ENCODE data around the gene IFNGR2.

DNA sequence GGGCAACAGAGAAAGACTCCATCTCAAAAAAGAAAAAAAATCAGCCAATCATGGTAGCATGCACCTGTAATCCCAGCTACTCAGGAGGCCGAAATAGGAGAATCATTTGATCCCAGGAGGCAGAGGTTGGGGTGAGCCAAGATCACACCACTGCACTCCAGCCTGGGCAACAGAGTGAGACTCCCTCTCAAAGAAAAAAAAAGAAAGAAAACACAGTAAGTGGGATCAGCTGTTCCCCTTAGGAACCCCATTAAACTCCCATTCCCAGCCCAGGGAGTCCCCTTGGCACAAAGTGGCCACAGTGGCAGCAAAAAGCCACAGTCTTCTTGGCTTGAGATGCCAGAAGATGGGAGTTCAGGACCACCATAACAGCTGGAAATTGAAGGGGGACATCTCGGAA is 67.5 kb downstream of the IFNGR2 start:
- TF ChIP-seq, protein P1, sequence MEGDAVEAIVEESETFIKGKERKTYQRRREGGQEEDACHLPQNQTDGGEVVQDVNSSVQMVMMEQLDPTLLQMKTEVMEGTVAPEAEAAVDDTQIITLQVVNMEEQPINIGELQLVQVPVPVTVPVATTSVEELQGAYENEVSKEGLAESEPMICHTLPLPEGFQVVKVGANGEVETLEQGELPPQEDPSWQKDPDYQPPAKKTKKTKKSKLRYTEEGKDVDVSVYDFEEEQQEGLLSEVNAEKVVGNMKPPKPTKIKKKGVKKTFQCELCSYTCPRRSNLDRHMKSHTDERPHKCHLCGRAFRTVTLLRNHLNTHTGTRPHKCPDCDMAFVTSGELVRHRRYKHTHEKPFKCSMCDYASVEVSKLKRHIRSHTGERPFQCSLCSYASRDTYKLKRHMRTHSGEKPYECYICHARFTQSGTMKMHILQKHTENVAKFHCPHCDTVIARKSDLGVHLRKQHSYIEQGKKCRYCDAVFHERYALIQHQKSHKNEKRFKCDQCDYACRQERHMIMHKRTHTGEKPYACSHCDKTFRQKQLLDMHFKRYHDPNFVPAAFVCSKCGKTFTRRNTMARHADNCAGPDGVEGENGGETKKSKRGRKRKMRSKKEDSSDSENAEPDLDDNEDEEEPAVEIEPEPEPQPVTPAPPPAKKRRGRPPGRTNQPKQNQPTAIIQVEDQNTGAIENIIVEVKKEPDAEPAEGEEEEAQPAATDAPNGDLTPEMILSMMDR (IDR thresholded peaks at IDR 0.05): no peak
- TF ChIP-seq, protein P2, sequence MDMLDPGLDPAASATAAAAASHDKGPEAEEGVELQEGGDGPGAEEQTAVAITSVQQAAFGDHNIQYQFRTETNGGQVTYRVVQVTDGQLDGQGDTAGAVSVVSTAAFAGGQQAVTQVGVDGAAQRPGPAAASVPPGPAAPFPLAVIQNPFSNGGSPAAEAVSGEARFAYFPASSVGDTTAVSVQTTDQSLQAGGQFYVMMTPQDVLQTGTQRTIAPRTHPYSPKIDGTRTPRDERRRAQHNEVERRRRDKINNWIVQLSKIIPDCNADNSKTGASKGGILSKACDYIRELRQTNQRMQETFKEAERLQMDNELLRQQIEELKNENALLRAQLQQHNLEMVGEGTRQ (IDR thresholded peaks at IDR 0.05): no peak
- TF ChIP-seq RAD21 (conservative IDR thresholded peaks at IDR 0.05 in 1 of 2, IDR thresholded peaks at IDR 0.05 in 1 of 2) (no peak), EP300 (IDR thresholded peaks at IDR 0.05) (no peak)
- TF ChIP-seq, protein P3, sequence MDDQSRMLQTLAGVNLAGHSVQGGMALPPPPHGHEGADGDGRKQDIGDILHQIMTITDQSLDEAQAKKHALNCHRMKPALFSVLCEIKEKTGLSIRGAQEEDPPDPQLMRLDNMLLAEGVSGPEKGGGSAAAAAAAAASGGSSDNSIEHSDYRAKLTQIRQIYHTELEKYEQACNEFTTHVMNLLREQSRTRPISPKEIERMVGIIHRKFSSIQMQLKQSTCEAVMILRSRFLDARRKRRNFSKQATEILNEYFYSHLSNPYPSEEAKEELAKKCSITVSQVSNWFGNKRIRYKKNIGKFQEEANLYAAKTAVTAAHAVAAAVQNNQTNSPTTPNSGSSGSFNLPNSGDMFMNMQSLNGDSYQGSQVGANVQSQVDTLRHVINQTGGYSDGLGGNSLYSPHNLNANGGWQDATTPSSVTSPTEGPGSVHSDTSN (IDR thresholded peaks at IDR 0.05): no peak
